Uterus (tissue), 2 donors: ENCODE data around the gene DHX40.

ENCODE experiments used
- CTCF ChIP-seq, 4 experiments: fragments of 200-600 bp in 2 of 4; fragments of 450-650 bp in 2 of 4; sonication (generic) in 2 of 4; IDR thresholded peaks; one replicate each; pipeline ENCODE4 v1.5.1; 2016 to 2019; ENCODE audit warnings: antibody characterized with exemption in 4 of 4, mild to moderate bottlenecking in 2 of 4, moderate library complexity in 1 of 4
- POLR2A ChIP-seq, 2 donors: fragments of 450-650 bp; IDR thresholded peaks; one replicate each; pipeline ENCODE4 v1.6.1; 2016; ENCODE audit warnings: antibody characterized with exemption in 2 of 2, mild to moderate bottlenecking in 1 of 2, moderate library complexity in 1 of 2

GRCh38 chr17:59649886-59650285, 84.5 kb downstream of the DHX40 start:
- TF ChIP-seq POLR2A (IDR thresholded peaks at IDR 0.05) (no peak), CTCF (IDR thresholded peaks at IDR 0.05) (no peak)
